Measurements from ENCODE around the gene MOCS2. TPM values are rescaled to one million over a fixed set of nuclear protein-coding genes. Genes with fewer than 3 reads are reported as not detected.

Gene MOCS2, protein sequence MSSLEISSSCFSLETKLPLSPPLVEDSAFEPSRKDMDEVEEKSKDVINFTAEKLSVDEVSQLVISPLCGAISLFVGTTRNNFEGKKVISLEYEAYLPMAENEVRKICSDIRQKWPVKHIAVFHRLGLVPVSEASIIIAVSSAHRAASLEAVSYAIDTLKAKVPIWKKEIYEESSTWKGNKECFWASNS
- 10 to 100 TPM; 23.1 to 26.6 TPM for total RNA-seq
- polyA plus RNA-seq, result 10 to 100 TPM; 38.8 to 49.4 TPM

DNA sequence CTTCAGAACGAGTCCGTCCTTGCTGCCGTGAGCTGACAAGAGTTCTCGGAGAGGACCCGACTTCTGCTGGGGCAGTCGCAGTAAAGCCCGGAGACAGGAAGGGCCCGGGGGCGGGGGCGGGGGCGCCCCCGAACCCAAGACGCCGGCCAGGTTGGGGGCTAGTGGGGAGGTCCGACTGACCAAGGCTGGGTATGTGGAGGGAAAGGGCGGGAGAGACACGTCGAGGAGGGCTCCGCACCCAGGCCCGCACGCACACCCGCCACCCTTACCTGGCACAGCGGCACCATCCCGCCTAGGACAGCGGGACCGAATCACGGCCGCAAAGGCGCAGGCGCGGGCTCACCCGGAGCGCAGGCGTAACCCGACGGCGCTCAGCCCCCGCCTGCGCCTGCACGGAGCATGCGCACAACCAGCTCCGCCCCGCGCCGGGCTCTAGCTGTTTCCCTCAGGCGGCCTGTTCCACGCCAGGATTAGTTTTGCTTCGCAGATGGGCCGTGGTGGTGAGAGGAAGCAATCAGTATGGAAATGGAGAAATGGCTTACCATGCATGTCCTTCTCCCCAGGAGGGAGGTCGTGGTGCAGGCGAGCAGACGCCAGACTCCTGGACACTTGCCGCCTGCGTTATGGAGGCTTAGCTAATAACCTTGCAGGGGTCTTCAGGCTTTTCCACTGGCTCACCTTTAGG lies at the start of gene MOCS2:
MOCS2 (minus strand) TSS at position 315 of the 685 bp plus-strand sequence. CDS start 2,583 bp downstream, outside the sequence.
- H3K27ac ChIP-seq (ENCODE audit: low read depth, low read length), result peak within 1 kb of the TSS; percentile 68
- H3K4me3 Mint-ChIP-seq, result peak within 1 kb of the TSS; percentile 90 to 98 (median 95)
- peaks cover 10 to 27% of the 10 kb centered on the region in 2 donors for H3K36me3 Mint-ChIP-seq
- POLR2A ChIA-PET (ENCODE audit: partially characterized antibody), result interaction anchor here (0.6 to 1.4 kb wide), 14 partner anchors 8 to 1201 kb away, joined by 3 to 6 read pairs (median 3); partner anchors contain the start of gene ARL15
- H3K4me1 ChIP-seq (ENCODE audit: insufficient read depth, low read length), result peaks cover 34% of the 10 kb centered on the region
- no peaks in the 10 kb centered on the region for H3K9me3 Mint-ChIP-seq
- H3K27me3 ChIP-seq (ENCODE audit: insufficient read depth, low read length), result no peaks in the 10 kb centered on the region
- peaks cover 31 to 59% (median 40%) of the 10 kb centered on the region in 4 donors for H3K4me1 Mint-ChIP-seq
- CTCF ChIA-PET (ENCODE audit: partially characterized antibody), result interaction anchor here (0.8 to 2.5 kb wide), 6 partner anchors 9 to 161 kb away, joined by 3 to 14 read pairs (median 4); no protein-coding TSS in a partner anchor
- peak within 1 kb of the TSS; percentile 75 to 97 (median 95) for H3K27ac Mint-ChIP-seq
- peak within 1 kb of the TSS; percentile 82 to 97 for H3K4me3 ChIP-seq (ENCODE audit: low read length in 2 of 2)
- no peaks in the 10 kb centered on the region for H3K27me3 Mint-ChIP-seq
- H3K9me3 ChIP-seq (ENCODE audit: control insufficient read depth in 1 of 2, low read length in 2 of 2), result no peaks in the 10 kb centered on the region
- peak; percentile 86 to 93 (median 91) for DNase-seq
- no peaks in the 10 kb centered on the region for H3K36me3 ChIP-seq (ENCODE audit: insufficient read depth, low read length)
- intact Hi-C loops (cut with micrococcal nuclease), result loop anchor here (1.0 to 10.0 kb wide), 4 partner anchors 122 to 1202 kb away; partner anchors contain the start of gene ITGA2

DNA sequence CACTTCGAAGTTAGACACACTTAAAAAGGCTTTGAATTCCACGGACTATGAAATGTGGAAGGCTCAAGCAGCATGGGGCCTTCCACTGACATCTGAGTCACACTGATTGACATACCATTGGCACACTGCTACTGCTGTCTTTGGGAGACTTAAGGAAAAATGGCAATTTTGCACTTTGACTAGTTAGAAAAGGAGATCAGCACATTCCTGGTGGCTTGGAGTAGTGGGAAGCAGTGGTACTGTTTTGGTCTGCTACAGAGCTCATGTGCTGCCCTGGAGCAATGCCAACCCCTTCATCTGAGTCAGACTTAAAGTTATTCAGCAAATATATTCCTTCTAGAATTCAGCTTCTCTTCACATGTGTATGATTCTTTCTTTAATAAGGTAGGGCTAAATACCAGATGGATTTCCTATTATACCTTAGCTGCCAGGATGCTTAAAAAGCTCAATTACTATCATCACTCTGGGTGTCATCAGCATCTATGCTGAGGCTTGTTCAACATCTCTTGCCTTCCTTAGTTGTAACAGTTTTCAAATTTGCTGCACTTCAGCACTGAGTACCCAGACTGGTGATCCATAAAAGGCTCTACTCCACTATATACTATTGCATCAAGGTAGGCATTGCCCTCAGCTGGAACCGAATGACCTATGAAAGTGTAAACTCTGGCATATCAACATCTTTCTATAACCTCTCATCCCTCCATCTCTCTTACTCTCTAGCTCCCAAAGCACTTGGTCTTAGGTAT lies 42.3 kb upstream of the MOCS2 start:
- Mint-ChIP-seq H3K9me3 (peaks cover 0 to 2% (median 0%) of the 10 kb centered on the region in 8 donors), H3K27ac (no peak overlapping the region), H3K27me3 (peaks cover 3 to 4% of the 10 kb centered on the region in 2 donors), H3K36me3 (no peaks in the 10 kb centered on the region), H3K4me3 (no peak overlapping the region), H3K4me1 (no peaks in the 10 kb centered on the region)
- no peaks in the 10 kb centered on the region for H3K36me3 ChIP-seq (ENCODE audit: insufficient read depth, low read length)
- intact Hi-C loops (cut with micrococcal nuclease), result no loop called here
- H3K9me3 ChIP-seq (ENCODE audit: control insufficient read depth in 1 of 2, low read length in 2 of 2), result no peaks in the 10 kb centered on the region
- CTCF ChIA-PET (ENCODE audit: partially characterized antibody), result no interaction called here
- POLR2A ChIA-PET (ENCODE audit: partially characterized antibody), result no interaction called here
- no peaks in the 10 kb centered on the region for H3K27me3 ChIP-seq (ENCODE audit: insufficient read depth, low read length)
- H3K4me3 ChIP-seq (ENCODE audit: low read length in 2 of 2), result no peak overlapping the region
- no peaks in the 10 kb centered on the region for H3K4me1 ChIP-seq (ENCODE audit: insufficient read depth, low read length)
- no peak for DNase-seq
- no peak overlapping the region for H3K27ac ChIP-seq (ENCODE audit: low read depth, low read length)

DNA sequence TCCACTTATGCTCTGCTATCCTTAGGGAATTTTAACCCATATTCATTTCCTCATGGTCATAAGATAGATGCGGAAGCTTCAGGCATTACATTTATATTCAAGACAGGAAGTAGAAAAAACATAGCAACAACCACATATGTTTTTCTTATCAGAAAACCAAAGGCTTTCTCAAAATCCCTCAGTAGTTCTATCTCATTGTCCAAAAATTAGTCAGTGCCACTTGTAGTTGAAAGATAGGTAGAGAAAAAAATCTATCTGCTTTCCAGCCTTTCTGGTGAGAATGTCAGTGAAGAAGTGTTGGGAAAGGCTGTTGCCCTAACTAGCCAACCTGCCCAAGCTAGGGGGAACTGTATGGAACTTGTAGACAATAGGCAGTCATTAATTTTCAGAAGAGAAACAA lies 23.5 kb upstream of the MOCS2 start:
- peaks cover 0 to 2% (median 0%) of the 10 kb centered on the region in 8 donors for H3K9me3 Mint-ChIP-seq
- no peaks in the 10 kb centered on the region for H3K36me3 ChIP-seq (ENCODE audit: insufficient read depth, low read length)
- H3K4me1 Mint-ChIP-seq, result no peaks in the 10 kb centered on the region
- H3K4me3 Mint-ChIP-seq, result no peak overlapping the region
- no peaks in the 10 kb centered on the region for H3K9me3 ChIP-seq (ENCODE audit: control insufficient read depth in 1 of 2, low read length in 2 of 2)
- H3K27me3 ChIP-seq (ENCODE audit: insufficient read depth, low read length), result no peaks in the 10 kb centered on the region
- no peaks in the 10 kb centered on the region for H3K4me1 ChIP-seq (ENCODE audit: insufficient read depth, low read length)
- no peak overlapping the region for H3K4me3 ChIP-seq (ENCODE audit: low read length in 2 of 2)
- H3K27ac ChIP-seq (ENCODE audit: low read depth, low read length), result no peak overlapping the region
- no peaks in the 10 kb centered on the region for H3K36me3 Mint-ChIP-seq
- no peak for DNase-seq
- POLR2A ChIA-PET (ENCODE audit: partially characterized antibody), result interaction anchor here (1.3 kb wide), 1 partner anchor 23 kb away, joined by 3 read pairs; the partner anchor contains the start of gene MOCS2
- CTCF ChIA-PET (ENCODE audit: partially characterized antibody), result no interaction called here
- no peak overlapping the region for H3K27ac Mint-ChIP-seq
- H3K27me3 Mint-ChIP-seq, result peaks cover 0 to 2% of the 10 kb centered on the region in 2 donors
- intact Hi-C loops (cut with micrococcal nuclease), result no loop called here

DNA sequence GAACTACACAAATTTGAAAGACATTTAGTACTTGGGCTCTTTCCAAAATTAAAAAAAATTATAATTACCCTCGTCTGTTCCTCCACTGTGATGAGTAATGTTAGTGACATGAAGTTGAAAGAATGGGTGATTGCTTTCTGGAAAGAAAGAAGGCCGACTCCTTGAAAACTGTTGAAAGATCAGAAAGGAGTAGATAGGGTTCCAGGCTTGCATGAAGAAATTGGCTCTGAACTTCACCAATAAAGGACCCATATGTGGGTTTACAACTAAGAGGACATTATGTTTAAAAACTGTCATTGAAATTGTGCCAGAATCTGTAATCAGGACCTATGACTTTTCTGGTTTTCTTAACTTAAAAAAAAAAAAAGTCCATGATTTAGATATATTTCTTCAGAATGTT lies 20.7 kb upstream of the MOCS2 start:
- Mint-ChIP-seq H3K27me3 (peaks cover under 1 to 2% of the 10 kb centered on the region in 2 donors), H3K27ac (no peak overlapping the region), H3K9me3 (peaks cover 0 to 1% (median 0%) of the 10 kb centered on the region in 8 donors), H3K36me3 (no peaks in the 10 kb centered on the region), H3K4me1 (no peaks in the 10 kb centered on the region), H3K4me3 (no peak overlapping the region)
- no peak for DNase-seq
- no peaks in the 10 kb centered on the region for H3K27me3 ChIP-seq (ENCODE audit: insufficient read depth, low read length)
- POLR2A ChIA-PET (ENCODE audit: partially characterized antibody), result no interaction called here
- H3K9me3 ChIP-seq (ENCODE audit: control insufficient read depth in 1 of 2, low read length in 2 of 2), result no peaks in the 10 kb centered on the region
- intact Hi-C loops (cut with micrococcal nuclease), result no loop called here
- H3K4me1 ChIP-seq (ENCODE audit: insufficient read depth, low read length), result no peaks in the 10 kb centered on the region
- H3K27ac ChIP-seq (ENCODE audit: low read depth, low read length), result no peak overlapping the region
- CTCF ChIA-PET (ENCODE audit: partially characterized antibody), result no interaction called here
- no peaks in the 10 kb centered on the region for H3K36me3 ChIP-seq (ENCODE audit: insufficient read depth, low read length)
- H3K4me3 ChIP-seq (ENCODE audit: low read length in 2 of 2), result no peak overlapping the region

DNA sequence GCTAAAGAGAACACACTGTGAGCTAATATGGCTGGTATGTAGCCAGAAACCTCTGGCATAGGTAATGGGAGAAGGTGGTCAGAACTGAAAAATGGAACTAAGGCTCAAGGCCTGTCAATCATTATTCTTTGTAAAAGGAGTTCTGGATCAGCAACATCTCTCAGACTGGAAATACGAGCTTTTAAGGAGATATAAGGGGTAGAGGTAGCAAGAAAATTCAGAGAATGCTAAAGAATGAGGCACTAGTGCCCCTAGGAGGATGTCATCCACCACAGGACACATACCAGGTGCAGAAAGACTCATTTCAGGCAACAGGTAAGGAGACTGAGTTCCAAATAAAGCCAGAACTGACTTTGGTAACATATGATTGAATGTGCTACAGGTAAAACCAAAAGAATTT lies 18.9 kb upstream of the MOCS2 start:
- no peak overlapping the region for H3K4me3 Mint-ChIP-seq
- no peak overlapping the region for H3K4me3 ChIP-seq (ENCODE audit: low read length in 2 of 2)
- H3K9me3 ChIP-seq (ENCODE audit: control insufficient read depth in 1 of 2, low read length in 2 of 2), result no peaks in the 10 kb centered on the region
- intact Hi-C loops (cut with micrococcal nuclease), result no loop called here
- ChIA-PET POLR2A (ENCODE audit: partially characterized antibody) (no interaction called here), CTCF (ENCODE audit: partially characterized antibody) (interaction anchor here (0.7 kb wide), 1 partner anchor 59 kb away, joined by 3 read pairs; no protein-coding TSS in a partner anchor)
- H3K27me3 ChIP-seq (ENCODE audit: insufficient read depth, low read length), result no peaks in the 10 kb centered on the region
- H3K9me3 Mint-ChIP-seq, result peaks cover 0 to 1% (median 0%) of the 10 kb centered on the region in 8 donors
- no peak overlapping the region for H3K27ac ChIP-seq (ENCODE audit: low read depth, low read length)
- no peak for DNase-seq
- H3K36me3 ChIP-seq (ENCODE audit: insufficient read depth, low read length), result no peaks in the 10 kb centered on the region
- no peaks in the 10 kb centered on the region for H3K36me3 Mint-ChIP-seq
- peaks cover 2% of the 10 kb centered on the region in 2 donors for H3K27me3 Mint-ChIP-seq
- H3K4me1 Mint-ChIP-seq, result no peaks in the 10 kb centered on the region
- H3K4me1 ChIP-seq (ENCODE audit: insufficient read depth, low read length), result no peaks in the 10 kb centered on the region
- H3K27ac Mint-ChIP-seq, result no peak overlapping the region

DNA sequence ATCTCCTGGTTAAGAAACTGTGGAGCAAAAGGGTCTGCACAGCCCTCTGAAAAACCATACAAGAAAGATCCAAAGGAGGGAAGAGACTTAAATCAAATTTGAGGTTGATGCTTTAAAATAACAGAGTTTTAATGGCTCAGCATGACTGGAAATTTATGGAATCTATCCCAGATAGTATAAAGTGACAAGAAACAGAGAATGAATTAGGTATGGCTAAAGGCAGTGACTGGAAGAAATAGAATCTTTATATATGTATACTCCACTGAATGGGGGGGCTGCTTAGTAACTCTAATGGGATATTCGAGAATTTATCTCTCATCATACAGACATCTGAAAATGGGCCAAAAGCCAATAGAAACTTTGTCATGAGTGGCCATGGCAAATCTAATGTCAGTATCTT lies 17.6 kb upstream of the MOCS2 start:
- Histone ChIP-seq H3K4me3 (ENCODE audit: low read length in 2 of 2) (no peak overlapping the region), H3K9me3 (ENCODE audit: control insufficient read depth in 1 of 2, low read length in 2 of 2) (no peaks in the 10 kb centered on the region), H3K27ac (ENCODE audit: low read depth, low read length) (no peak overlapping the region), H3K36me3 (ENCODE audit: insufficient read depth, low read length) (no peaks in the 10 kb centered on the region), H3K4me1 (ENCODE audit: insufficient read depth, low read length) (no peaks in the 10 kb centered on the region), H3K27me3 (ENCODE audit: insufficient read depth, low read length) (no peaks in the 10 kb centered on the region)
- Mint-ChIP-seq H3K4me3 (no peak overlapping the region), H3K9me3 (peaks cover 0 to 1% (median 0%) of the 10 kb centered on the region in 8 donors), H3K27me3 (peaks cover 1 to 2% of the 10 kb centered on the region in 2 donors), H3K27ac (no peak overlapping the region), H3K4me1 (no peaks in the 10 kb centered on the region), H3K36me3 (no peaks in the 10 kb centered on the region)
- CTCF ChIA-PET (ENCODE audit: partially characterized antibody), result no interaction called here
- no peak for DNase-seq
- intact Hi-C loops (cut with micrococcal nuclease), result no loop called here
- POLR2A ChIA-PET (ENCODE audit: partially characterized antibody), result no interaction called here

DNA sequence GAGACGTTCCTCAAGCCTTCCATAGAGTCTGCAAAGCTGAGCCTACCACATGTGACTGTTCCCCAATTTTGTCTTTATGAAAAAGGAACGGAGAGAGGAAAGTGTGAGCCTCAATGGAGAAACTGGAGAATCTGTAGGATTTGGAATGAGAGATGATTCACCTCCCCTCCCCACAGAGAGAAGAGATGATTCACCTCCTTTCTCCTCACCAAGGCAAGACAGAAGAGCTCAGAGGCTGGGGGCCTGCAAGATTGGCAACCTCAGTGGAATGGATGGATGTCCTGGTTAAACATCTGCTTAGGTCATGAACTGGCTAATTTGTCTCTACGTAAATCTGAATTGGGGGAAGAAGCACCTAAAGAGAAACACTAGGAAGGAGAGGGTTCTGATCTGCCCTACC lies 17.0 kb upstream of the MOCS2 start:
- H3K36me3 ChIP-seq (ENCODE audit: insufficient read depth, low read length), result no peaks in the 10 kb centered on the region
- Mint-ChIP-seq H3K36me3 (no peaks in the 10 kb centered on the region), H3K4me3 (no peak overlapping the region), H3K27ac (no peak overlapping the region), H3K4me1 (no peaks in the 10 kb centered on the region), H3K9me3 (peaks cover 0 to 1% (median 0%) of the 10 kb centered on the region in 8 donors), H3K27me3 (peaks cover 0 to 2% of the 10 kb centered on the region in 2 donors)
- H3K4me1 ChIP-seq (ENCODE audit: insufficient read depth, low read length), result no peaks in the 10 kb centered on the region
- H3K9me3 ChIP-seq (ENCODE audit: control insufficient read depth in 1 of 2, low read length in 2 of 2), result no peaks in the 10 kb centered on the region
- H3K27me3 ChIP-seq (ENCODE audit: insufficient read depth, low read length), result no peaks in the 10 kb centered on the region
- no peak overlapping the region for H3K27ac ChIP-seq (ENCODE audit: low read depth, low read length)
- intact Hi-C loops (cut with micrococcal nuclease), result no loop called here
- no peak for DNase-seq
- no peak overlapping the region for H3K4me3 ChIP-seq (ENCODE audit: low read length in 2 of 2)
- ChIA-PET CTCF (ENCODE audit: partially characterized antibody) (interaction anchor here (0.5 kb wide), 1 partner anchor 12 kb away, joined by 3 read pairs; no protein-coding TSS in a partner anchor), POLR2A (ENCODE audit: partially characterized antibody) (no interaction called here)
